ENCODE data around the gene CHMP1A. TPM values are rescaled to one million over a fixed set of nuclear protein-coding genes. Genes with fewer than 3 reads are reported as not detected.

Gene CHMP1A
- total RNA-seq, 2 donors from 2014 or later: 75.8 to 128 TPM

- Histone ChIP-seq H3K4me3 (no peak overlapping the region), H3K27ac (no peak overlapping the region), H3K9me3 (no peaks in the 10 kb centered on the region), H3K27me3 (replicated peaks; ENCODE audit: insufficient read depth) (no peaks in the 10 kb centered on the region), H3K36me3 (no peaks in the 10 kb centered on the region), H3K4me1 (replicated peaks) (no peaks in the 10 kb centered on the region)
- intact Hi-C loops (cut with DNase I): no loop called here
- WGBS: 95% methylated on average over 46 of the region's 47 CpGs
- TF ChIP-seq POLR2A (IDR thresholded peaks at IDR 0.05): no peak
- TF ChIP-seq, protein P1, sequence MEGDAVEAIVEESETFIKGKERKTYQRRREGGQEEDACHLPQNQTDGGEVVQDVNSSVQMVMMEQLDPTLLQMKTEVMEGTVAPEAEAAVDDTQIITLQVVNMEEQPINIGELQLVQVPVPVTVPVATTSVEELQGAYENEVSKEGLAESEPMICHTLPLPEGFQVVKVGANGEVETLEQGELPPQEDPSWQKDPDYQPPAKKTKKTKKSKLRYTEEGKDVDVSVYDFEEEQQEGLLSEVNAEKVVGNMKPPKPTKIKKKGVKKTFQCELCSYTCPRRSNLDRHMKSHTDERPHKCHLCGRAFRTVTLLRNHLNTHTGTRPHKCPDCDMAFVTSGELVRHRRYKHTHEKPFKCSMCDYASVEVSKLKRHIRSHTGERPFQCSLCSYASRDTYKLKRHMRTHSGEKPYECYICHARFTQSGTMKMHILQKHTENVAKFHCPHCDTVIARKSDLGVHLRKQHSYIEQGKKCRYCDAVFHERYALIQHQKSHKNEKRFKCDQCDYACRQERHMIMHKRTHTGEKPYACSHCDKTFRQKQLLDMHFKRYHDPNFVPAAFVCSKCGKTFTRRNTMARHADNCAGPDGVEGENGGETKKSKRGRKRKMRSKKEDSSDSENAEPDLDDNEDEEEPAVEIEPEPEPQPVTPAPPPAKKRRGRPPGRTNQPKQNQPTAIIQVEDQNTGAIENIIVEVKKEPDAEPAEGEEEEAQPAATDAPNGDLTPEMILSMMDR (IDR thresholded peaks at IDR 0.05): no peak
- no peak for TF ChIP-seq POLR2AphosphoS5 (IDR thresholded peaks at IDR 0.05)
- no peak for DNase-seq (ENCODE audit: low spot score)
These were observed 62.0 kb downstream of the CHMP1A start for GRCh38 chr16:89595330-89596060.

Other genes with a start within 250 kb of the CHMP1A start
- 100 to 1,000 TPM in 1 of 2 donors, 10 to 100 TPM in 1; 66.2 to 143 TPM for gene ANKRD11, start 167.1 kb downstream of the CHMP1A start, total RNA-seq
- gene SPG7, start 149.3 kb downstream of the CHMP1A start, total RNA-seq: 100 to 1,000 TPM; 128 to 165 TPM
- gene RPL13, start 97.0 kb downstream of the CHMP1A start, total RNA-seq: over 10,000 TPM in 1 of 2 donors, 1,000 to 10,000 TPM in 1; 6,889 to 11,644 TPM
- gene CPNE7, start 82.0 kb downstream of the CHMP1A start, total RNA-seq: 1 to 10 TPM in 1 of 2 donors, under 1 TPM in 1; 0.18 to 8.9 TPM
- gene DPEP1, start 44.1 kb downstream of the CHMP1A start, total RNA-seq: 100 to 1,000 TPM in 1 of 2 donors, not detected in 1; 274 TPM
- 10 to 100 TPM in 1 of 2 donors, 1 to 10 TPM in 1; 5.6 to 14.6 TPM for gene SPATA33, start 128 bp upstream of the CHMP1A start, total RNA-seq
- 10 to 100 TPM; 42.1 to 79.0 TPM for gene CDK10, start 29.0 kb upstream of the CHMP1A start, total RNA-seq
- 10 to 100 TPM; 15.6 to 19.7 TPM for gene SPATA2L, start 44.0 kb upstream of the CHMP1A start, total RNA-seq
- 10 to 100 TPM in 1 of 2 donors, 1 to 10 TPM in 1; 8.5 to 16.0 TPM for gene VPS9D1, start 63.2 kb upstream of the CHMP1A start, total RNA-seq
- gene ZNF276, start 63.8 kb upstream of the CHMP1A start, total RNA-seq: 10 to 100 TPM; 18.4 to 46.1 TPM
- gene FANCA, start 158.9 kb upstream of the CHMP1A start, total RNA-seq: 10 to 100 TPM; 10.1 to 35.6 TPM
- 10 to 100 TPM; 13.7 to 15.5 TPM for gene SPIRE2, start 170.8 kb upstream of the CHMP1A start, total RNA-seq
- 100 to 1,000 TPM; 141 to 302 TPM for gene TCF25, start 215.9 kb upstream of the CHMP1A start, total RNA-seq

All from prostate gland (tissue), 2 donors.